Ovary (tissue), 3 donors: ENCODE results near the gene SPDYC.

Experiments used
- EP300 ChIP-seq: sonication (generic); formaldehyde crosslinking; IDR thresholded peaks from one replicate; pipeline ENCODE4 v1.6.1; 2017; ENCODE audit warnings: antibody characterized with exemption
- POLR2A ChIP-seq: fragments of 450-650 bp; IDR thresholded peaks from one replicate; pipeline ENCODE4 v1.6.1; 2017; ENCODE audit warnings: antibody characterized with exemption, mild to moderate bottlenecking, moderate library complexity
- TF ChIP-seq, protein P1 (sequence below), 3 donors: fragments of 450-650 bp in 2 of 3; fragments of 200-600 bp in 1 of 3; IDR thresholded peaks; one replicate each; pipeline versions ENCODE4 v1.5.1 to v1.8.0; 2016 to 2022; ENCODE audit warnings: antibody characterized with exemption in 3 of 3, mild to moderate bottlenecking in 1 of 3
- donor health status: DM: no; HTN: no; CAD: no.

DNA sequence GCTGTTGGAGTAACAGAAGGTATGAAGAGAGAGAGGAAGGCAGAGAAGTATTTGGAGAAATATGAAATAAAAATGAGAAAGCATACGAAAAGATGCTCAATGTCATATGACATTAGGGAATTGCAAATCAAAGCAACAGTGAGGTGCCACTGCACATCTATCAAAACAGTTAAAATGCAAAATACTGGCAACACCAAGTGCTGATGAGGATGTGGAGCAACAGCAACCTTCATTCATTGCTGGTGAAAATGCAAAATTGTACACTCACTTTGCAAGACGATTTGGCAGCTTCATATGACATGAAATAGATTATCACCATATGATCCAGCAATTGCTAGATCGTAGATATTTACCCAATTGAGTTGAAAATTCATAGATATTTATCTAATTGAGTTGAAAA lies 9.4 kb upstream of the SPDYC start:
- no peak for TF ChIP-seq EP300
- TF ChIP-seq, protein P1, sequence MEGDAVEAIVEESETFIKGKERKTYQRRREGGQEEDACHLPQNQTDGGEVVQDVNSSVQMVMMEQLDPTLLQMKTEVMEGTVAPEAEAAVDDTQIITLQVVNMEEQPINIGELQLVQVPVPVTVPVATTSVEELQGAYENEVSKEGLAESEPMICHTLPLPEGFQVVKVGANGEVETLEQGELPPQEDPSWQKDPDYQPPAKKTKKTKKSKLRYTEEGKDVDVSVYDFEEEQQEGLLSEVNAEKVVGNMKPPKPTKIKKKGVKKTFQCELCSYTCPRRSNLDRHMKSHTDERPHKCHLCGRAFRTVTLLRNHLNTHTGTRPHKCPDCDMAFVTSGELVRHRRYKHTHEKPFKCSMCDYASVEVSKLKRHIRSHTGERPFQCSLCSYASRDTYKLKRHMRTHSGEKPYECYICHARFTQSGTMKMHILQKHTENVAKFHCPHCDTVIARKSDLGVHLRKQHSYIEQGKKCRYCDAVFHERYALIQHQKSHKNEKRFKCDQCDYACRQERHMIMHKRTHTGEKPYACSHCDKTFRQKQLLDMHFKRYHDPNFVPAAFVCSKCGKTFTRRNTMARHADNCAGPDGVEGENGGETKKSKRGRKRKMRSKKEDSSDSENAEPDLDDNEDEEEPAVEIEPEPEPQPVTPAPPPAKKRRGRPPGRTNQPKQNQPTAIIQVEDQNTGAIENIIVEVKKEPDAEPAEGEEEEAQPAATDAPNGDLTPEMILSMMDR (IDR thresholded peaks at IDR 0.05), result no peak
- TF ChIP-seq POLR2A, result no peak
